GM13977 (cell line): Measurements from ENCODE around the gene IL6.
A peak's percentile ranks its signal among the peaks of the same experiment; 100 is the strongest.

Source experiments
- DNase-seq: peaks from one replicate; pipeline ENCODE4 v3.0.0; 2012; ENCODE audit warnings: low spot score
- in situ Hi-C: fragments of 300-500 bp; cut with MboI; formaldehyde crosslinking; loops from one replicate; pipeline ENCODE4 v1.12.0; 2022; ENCODE audit warnings: low sequenced_read_pairs, low pct_unique_long_range_greater_than_20kb, mixed read lengths, inconsistent platforms; ENCODE audit not compliant: unreplicated experiment
- TF ChIP-seq, protein P1 (sequence below): IDR thresholded peaks from 2 replicates; pipeline ENCODE4 v1.5.1; 2012; ENCODE audit warnings: mild to moderate bottlenecking, control low read depth; ENCODE audit not compliant: insufficient read depth; ENCODE audit errors: extremely low read depth, missing control alignments

The IL6 gene

DNA sequence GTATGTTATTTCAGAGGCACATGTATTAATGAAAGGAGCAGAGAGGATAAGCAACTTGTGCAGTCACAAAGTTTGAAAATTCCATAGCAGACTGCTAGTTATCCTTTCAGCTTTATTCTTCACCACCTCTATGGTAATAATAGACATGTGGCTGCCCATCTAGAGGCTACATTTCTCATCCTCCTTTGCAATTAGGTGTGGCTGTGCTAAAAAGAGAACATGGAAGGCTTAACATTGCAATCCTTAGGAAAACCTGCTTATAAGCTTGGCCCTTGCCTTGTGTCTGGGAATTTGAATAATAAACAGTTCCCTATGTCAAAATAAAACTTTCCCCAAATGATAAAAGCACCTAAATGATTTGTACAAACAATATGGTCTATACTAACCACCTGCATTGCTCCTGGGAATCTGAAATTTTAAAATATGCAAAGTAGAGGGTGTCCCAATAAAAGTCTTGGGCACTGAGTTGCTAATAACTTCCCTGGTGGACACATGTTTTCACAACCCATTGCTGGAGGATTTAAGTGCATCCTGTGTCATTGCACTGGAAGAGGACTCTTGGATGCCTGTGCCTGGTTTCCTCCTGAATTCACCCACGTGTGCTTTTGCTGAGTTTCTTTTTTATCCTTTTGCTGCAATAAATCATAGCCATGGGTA is 30.5 kb downstream of the IL6 start:
- DNase-seq: no peak
- TF ChIP-seq, protein P1, sequence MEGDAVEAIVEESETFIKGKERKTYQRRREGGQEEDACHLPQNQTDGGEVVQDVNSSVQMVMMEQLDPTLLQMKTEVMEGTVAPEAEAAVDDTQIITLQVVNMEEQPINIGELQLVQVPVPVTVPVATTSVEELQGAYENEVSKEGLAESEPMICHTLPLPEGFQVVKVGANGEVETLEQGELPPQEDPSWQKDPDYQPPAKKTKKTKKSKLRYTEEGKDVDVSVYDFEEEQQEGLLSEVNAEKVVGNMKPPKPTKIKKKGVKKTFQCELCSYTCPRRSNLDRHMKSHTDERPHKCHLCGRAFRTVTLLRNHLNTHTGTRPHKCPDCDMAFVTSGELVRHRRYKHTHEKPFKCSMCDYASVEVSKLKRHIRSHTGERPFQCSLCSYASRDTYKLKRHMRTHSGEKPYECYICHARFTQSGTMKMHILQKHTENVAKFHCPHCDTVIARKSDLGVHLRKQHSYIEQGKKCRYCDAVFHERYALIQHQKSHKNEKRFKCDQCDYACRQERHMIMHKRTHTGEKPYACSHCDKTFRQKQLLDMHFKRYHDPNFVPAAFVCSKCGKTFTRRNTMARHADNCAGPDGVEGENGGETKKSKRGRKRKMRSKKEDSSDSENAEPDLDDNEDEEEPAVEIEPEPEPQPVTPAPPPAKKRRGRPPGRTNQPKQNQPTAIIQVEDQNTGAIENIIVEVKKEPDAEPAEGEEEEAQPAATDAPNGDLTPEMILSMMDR: no peak
- in situ Hi-C loops: no loop called here

DNA sequence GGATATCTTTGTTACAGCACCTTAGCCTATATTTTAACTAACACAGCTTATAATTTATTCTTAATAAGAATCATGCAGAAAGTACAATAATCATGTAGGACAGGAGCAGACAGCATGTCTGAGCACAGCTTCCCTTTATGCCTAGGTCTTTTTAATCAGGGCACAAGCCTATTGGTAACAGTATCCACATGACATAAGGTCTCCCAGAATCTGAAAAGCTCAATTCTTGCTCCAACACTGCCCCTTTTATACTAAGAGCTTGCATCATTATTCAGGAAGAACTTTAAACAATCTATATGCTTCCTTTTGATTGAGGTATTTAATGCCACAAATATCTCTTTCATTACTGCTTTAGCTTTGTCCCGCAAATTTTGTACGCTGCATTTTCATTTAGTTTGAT is 31.6 kb downstream of the IL6 start:
- in situ Hi-C loops: no loop called here
- TF ChIP-seq, protein P1: no peak

DNA sequence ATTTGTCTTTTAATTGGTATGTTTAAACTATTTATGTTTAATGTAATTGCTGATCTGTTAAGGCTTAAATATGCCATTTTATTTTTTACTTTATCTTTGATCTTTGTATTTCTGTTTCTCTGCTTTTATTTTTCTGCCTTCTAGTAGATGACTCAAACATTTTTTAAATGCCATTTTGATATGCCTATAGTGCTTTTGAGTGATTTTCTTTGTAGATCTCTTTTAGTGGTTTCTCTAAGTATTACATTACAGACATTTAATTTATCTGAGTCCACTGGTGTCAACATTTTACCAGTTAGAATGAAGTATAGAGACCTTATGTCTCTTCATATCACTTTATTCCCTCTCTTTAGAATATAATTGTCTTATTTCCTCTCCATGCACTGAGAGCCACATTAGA is 32.7 kb downstream of the IL6 start:
- no peak for DNase-seq
- TF ChIP-seq, protein P1: no peak
- in situ Hi-C loops: no loop called here

More for the DNA sequence above, 31.6 kb downstream of the IL6 start:
- DNase-seq: no peak

DNA sequence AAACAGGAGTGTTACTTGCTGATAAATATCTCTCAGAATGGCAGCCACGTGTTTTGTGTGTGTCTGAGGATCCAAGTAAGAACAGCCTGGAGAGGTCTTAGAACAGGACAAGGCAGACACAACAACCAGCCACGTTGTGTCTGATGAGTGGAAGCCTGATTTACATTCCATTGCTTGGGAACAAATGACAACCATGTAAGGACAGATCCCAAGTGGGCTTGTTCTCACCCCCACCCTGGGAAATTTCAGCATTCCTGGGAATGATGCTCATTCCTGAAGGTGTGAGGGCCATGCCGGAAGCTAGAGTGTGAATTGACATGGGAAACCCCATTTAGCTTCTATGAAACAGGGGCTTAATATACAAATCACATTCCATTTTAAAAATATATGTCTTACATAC is 35.9 kb downstream of the IL6 start:
- TF ChIP-seq, protein P1: no peak
- in situ Hi-C loops: no loop called here
- DNase-seq: no peak

DNA sequence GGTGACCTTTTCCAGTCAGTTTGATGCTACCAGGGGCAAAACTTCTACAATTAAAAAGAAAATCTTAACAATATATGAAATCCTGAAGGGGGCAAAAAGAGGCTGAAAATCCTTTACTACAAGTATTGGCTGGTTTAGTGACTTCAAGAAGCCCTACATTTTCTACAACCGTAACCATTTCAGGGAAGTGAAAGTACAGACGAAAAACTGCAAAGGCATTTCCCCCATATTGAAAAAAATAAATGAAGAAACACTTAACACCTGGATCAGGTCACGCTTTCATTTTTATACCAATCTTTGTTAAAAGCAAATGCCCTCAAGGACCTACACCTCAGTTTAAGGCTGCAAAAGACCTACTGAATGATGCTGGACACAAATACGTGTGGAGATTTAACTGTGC is 38.6 kb downstream of the IL6 start:
- DNase-seq: peak; percentile 17
- in situ Hi-C loops: no loop called here
- TF ChIP-seq, protein P1: no peak

DNA sequence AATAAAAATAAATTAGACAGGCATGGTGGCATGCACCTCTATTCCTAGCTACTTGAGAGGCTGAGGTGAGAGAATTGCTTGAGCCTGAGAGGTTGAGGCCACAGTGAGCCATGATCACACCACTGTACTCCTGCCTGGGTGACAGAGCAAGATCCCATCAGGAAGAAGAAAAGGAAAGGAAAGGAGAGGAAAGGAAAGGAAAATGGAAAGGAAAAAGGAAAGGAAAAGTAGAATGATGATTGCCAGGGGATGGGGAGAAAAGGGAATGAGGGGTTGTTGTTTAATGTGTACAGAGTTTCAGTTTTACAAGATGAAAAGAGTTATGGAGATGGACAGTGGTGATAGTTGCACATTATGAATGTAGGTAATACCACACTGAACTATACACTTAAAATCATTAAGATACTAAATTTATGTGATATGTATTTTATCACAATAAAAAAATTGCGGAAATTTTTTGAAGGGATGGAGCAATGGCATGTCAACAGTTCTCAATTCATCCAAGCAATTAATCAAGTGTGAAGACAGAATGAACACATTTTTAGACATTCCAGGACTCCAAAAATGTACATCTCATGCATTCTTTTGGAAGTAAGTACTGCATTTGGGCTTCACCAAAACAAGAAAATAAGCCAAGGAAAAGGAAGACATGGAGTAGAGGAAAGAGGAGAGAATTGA is 44.3 kb downstream of the IL6 start:
- in situ Hi-C loops: no loop called here

More for the DNA sequence above, 44.3 kb downstream of the IL6 start:
- DNase-seq: no peak
- TF ChIP-seq, protein P1: no peak
